HCT116 (cell line): ENCODE results near the gene HTR3A. TPM values are rescaled to one million over a fixed set of nuclear protein-coding genes. Genes with fewer than 3 reads are reported as not detected.

ENCODE experiments used
- ATAC-seq: fragments of 200-7000 bp; cut with Tn5 transposase; 2 replicates; pipeline ENCODE4 v1.9.1; 2020; ENCODE audit warnings: mild to moderate bottlenecking, moderate library complexity
- BruUV-seq: library from RNA; stranded (reverse); fragments of 400-500 nt; replicated peaks from 2 replicates; lab custom pipeline; 2021; lab: Mats Ljungman, UMichigan
- CTCF ChIA-PET: fragments of 300-600 bp; sonication (Branson Sonifier 250); formaldehyde crosslinking; loops from one replicate; lab custom pipeline; 2021; ENCODE audit warnings: antibody characterized with exemption; lab: Charles Lee
- POLR2A ChIA-PET: fragments of 300-600, 350-600 bp; sonication (Branson Sonifier 250); formaldehyde crosslinking; loops from one replicate; lab custom pipeline; 2021; ENCODE audit warnings: antibody characterized with exemption; lab: Charles Lee
- RAD21 ChIA-PET, 2 experiments: fragments of 300-600 bp; sonication (Branson Sonifier 250); formaldehyde crosslinking; loops; one replicate each; lab custom pipeline; 2023; ENCODE audit warnings: low total read pairs in 2 of 2; ENCODE audit not compliant: uncharacterized antibody in 2 of 2, unreplicated experiment in 2 of 2, low non-redundant PET in 1 of 2; lab: Charles Lee
- DNase-seq: peaks from one replicate; pipeline ENCODE4 v3.0.0-alpha.2; 2010; ENCODE audit warnings: low read depth, low spot score
- H2AFZ ChIP-seq: fragments of 200-600 bp; shearing (Covaris generic), sonication (generic); 2 replicates; pipeline ENCODE4 v1.6.1; 2017; ENCODE audit warnings: low read depth, mixed run types, mixed read lengths, antibody characterized with exemption, low read length; ENCODE audit not compliant: poor library complexity, severe bottlenecking
- H3K27ac ChIP-seq: 2 replicates; pipeline ENCODE4 v1.5.1; 2012; ENCODE audit warnings: low read depth, low read length
- H3K27me3 ChIP-seq: fragments of 200-600 bp; sonication (generic); 2 replicates; pipeline ENCODE4 v1.6.1; 2016; ENCODE audit warnings: mixed run types, low read length, mixed read lengths; ENCODE audit not compliant: insufficient read depth
- H3K36me3 ChIP-seq, 2 experiments: fragments of 200-500 bp in 1 of 2; fragments of 200-600 bp in 1 of 2; sonication (Bioruptor generic) in 1 of 2; sonication (generic) in 1 of 2; 2 replicates each; pipeline versions ENCODE4 v1.5.1 to v1.6.1; 2014 to 2016; ENCODE audit warnings: low read length in 2 of 2, inconsistent platforms in 1 of 2, mixed read lengths in 1 of 2, mixed run types in 1 of 2; ENCODE audit not compliant: insufficient read depth in 2 of 2, control insufficient read depth in 1 of 2
- H3K4me1 ChIP-seq, 2 experiments: fragments of 200-600 bp in 1 of 2; sonication (generic) in 1 of 2; 2 replicates each; pipeline versions ENCODE4 v1.5.1 to v1.6.1; 2012 to 2017; ENCODE audit warnings: low read length in 2 of 2, inconsistent platforms in 1 of 2, mild to moderate bottlenecking in 1 of 2, mixed read lengths in 1 of 2, mixed run types in 1 of 2, moderate library complexity in 1 of 2; ENCODE audit not compliant: insufficient read depth in 2 of 2, control insufficient read depth in 1 of 2
- H3K4me2 ChIP-seq: fragments of 200-600 bp; sonication (generic); 2 replicates; pipeline ENCODE4 v1.6.1; 2017; ENCODE audit warnings: mixed run types, low read length, mixed read lengths
- H3K4me3 ChIP-seq, 2 experiments: fragments of 200-600 bp in 1 of 2; sonication (generic) in 1 of 2; replicated peaks in 1 of 2; 2 replicates each; pipeline ENCODE4 v1.5.1; 2011 to 2016; ENCODE audit warnings: low read length in 2 of 2, control low read depth in 1 of 2, low read depth in 1 of 2, mild to moderate bottlenecking in 1 of 2, mixed read lengths in 1 of 2, mixed run types in 1 of 2
- H3K79me2 ChIP-seq: fragments of 200-600 bp; sonication (generic); 2 replicates; pipeline ENCODE4 v1.6.1; 2017; ENCODE audit warnings: mild to moderate bottlenecking, mixed run types, low read length, moderate library complexity, mixed read lengths; ENCODE audit not compliant: insufficient read depth
- H3K9ac ChIP-seq: fragments of 200-600 bp; sonication (generic); 2 replicates; pipeline ENCODE4 v1.6.1; 2016; ENCODE audit warnings: low read length, mixed read lengths
- H3K9me2 ChIP-seq: fragments of 200-600 bp; sonication (generic), shearing (Covaris generic); 2 replicates; pipeline ENCODE4 v1.6.1; 2017; ENCODE audit warnings: mixed run types, mild to moderate bottlenecking, moderate library complexity; ENCODE audit not compliant: insufficient read depth
- H3K9me3 ChIP-seq, 2 experiments: fragments of 200-500 bp in 1 of 2; fragments of 200-600 bp in 1 of 2; sonication (Bioruptor generic) in 1 of 2; sonication (generic) in 1 of 2; 2 replicates each; pipeline ENCODE4 v1.6.1; 2014 to 2017; ENCODE audit warnings: low read length in 2 of 2, mixed read lengths in 2 of 2, inconsistent platforms in 1 of 2, low read depth in 1 of 2, mild to moderate bottlenecking in 1 of 2, mixed run types in 1 of 2, moderate library complexity in 1 of 2; ENCODE audit not compliant: control insufficient read depth in 1 of 2, insufficient read depth in 1 of 2
- H4K20me1 ChIP-seq: fragments of 200-600 bp; sonication (generic), shearing (Covaris generic); 2 replicates; pipeline ENCODE4 v1.6.1; 2017; ENCODE audit warnings: mixed run types, mild to moderate bottlenecking, moderate library complexity; ENCODE audit not compliant: insufficient read depth
- CEBPB ChIP-seq: IDR thresholded peaks from 2 replicates; pipeline ENCODE4 v1.6.1; 2012; ENCODE audit warnings: low read depth
- EGR1 ChIP-seq: IDR thresholded peaks from 2 replicates; pipeline ENCODE4 v1.6.1; 2012; ENCODE audit warnings: low read depth
- EZH2 ChIP-seq: fragments of 200-600 bp; sonication (generic); IDR thresholded peaks from 2 replicates; pipeline ENCODE4 v1.6.1; 2017; ENCODE audit warnings: antibody characterized with exemption, mixed run types
- EZH2phosphoT487 ChIP-seq: fragments of 200-600 bp; IDR thresholded peaks from 2 replicates; pipeline ENCODE4 v1.6.1; 2018; ENCODE audit warnings: antibody characterized with exemption, borderline replicate concordance
- FOSL1 ChIP-seq: IDR thresholded peaks from 2 replicates; pipeline ENCODE4 v1.6.1; 2012; ENCODE audit warnings: low read depth
- JUND ChIP-seq: IDR thresholded peaks from 2 replicates; pipeline ENCODE4 v1.6.1; 2012
- POLR2A ChIP-seq: IDR thresholded peaks from 2 replicates; pipeline ENCODE4 v1.7.0; 2011; ENCODE audit warnings: borderline replicate concordance; ENCODE audit not compliant: insufficient read depth, insufficient read length; ENCODE audit errors: extremely low read depth
- RAD21 ChIP-seq: IDR thresholded peaks from 2 replicates; pipeline ENCODE4 v1.6.1; 2012; ENCODE audit warnings: low read depth, mild to moderate bottlenecking
- SP1 ChIP-seq: IDR thresholded peaks from 2 replicates; pipeline ENCODE4 v1.6.1; 2012; ENCODE audit warnings: low read depth
- SRF ChIP-seq: IDR thresholded peaks from 2 replicates; pipeline ENCODE4 v1.6.1; 2012; ENCODE audit warnings: low read depth
- ZFX ChIP-seq: fragments of 450-650 bp; IDR thresholded peaks from 2 replicates; pipeline ENCODE4 v1.6.1; 2017
- ZNF274 ChIP-seq: fragments of 200-500 bp; sonication (Bioruptor generic); IDR thresholded peaks from 2 replicates; pipeline ENCODE4 v1.6.1; 2014; ENCODE audit warnings: mild to moderate bottlenecking, low read depth, low read length, inconsistent platforms
- intact Hi-C: fragments of 100-400 bp; cut with micrococcal nuclease; formaldehyde crosslinking; loops from 2 replicates; pipeline ENCODE4 v1.10.0; 2022
- total RNA-seq: library from RNA; stranded (reverse); gene quantifications from one replicate; pipeline ENCODE4 v1.2.1, GENCODE V29; 2021; ENCODE audit not compliant: unreplicated experiment
- TF ChIP-seq, protein P1 (sequence below): IDR thresholded peaks from 2 replicates; pipeline ENCODE4 v1.6.1; 2012
- TF ChIP-seq, protein P2 (sequence below): IDR thresholded peaks from 2 replicates; pipeline ENCODE4 v1.6.1; 2011; ENCODE audit warnings: mild to moderate bottlenecking, low read length, moderate library complexity; ENCODE audit not compliant: insufficient replicate concordance; ENCODE audit errors: extremely low read depth
- TF ChIP-seq, protein P3 (sequence below): IDR thresholded peaks from 2 replicates; pipeline ENCODE4 v1.6.1; 2012
- TF ChIP-seq, protein P4 (sequence below): IDR thresholded peaks from 2 replicates; pipeline ENCODE4 v1.6.1; 2012; ENCODE audit warnings: low read depth

Gene HTR3A
- total RNA-seq, 1 experiment from 2014 or later: 0.12 TPM

DNA sequence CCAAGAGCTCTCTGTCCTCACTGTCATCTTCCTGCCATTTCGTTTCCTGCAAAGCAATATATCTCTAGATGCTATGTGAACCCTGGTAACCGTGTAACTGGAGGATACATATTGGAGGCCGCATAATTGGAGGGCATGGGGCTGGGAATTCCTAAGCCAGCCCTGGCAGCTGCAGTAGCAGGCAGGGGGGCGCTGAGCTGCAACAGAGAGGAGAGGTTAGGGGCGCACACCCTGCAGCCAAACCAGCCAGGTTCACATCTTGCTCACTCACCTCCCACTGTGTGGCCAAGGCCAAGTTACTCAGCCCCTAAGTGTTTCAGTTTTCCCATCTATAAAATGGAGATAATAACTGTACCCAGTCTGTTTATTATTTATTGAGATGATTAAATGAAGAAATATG lies 44.7 kb downstream of the HTR3A start:
- ChIA-PET POLR2A (no interaction called here), RAD21 (no interaction called here), CTCF (interaction anchor here (0.7 kb wide), 1 partner anchor 243 kb away, joined by 3 read pairs; no protein-coding TSS in a partner anchor)
- DNase-seq (no peak), ATAC-seq (no peak)
- Histone ChIP-seq H3K36me3 (no peaks in the 10 kb centered on the region), H3K4me2 (no peak overlapping the region), H4K20me1 (no peaks in the 10 kb centered on the region), H3K27ac (no peak overlapping the region), H3K4me1 (no peaks in the 10 kb centered on the region), H3K4me3 (no peak overlapping the region), H3K9ac (no peak overlapping the region), H3K27me3 (0 out of 2 replicates have a peak, but pooled peaks cover 2% of the 10 kb centered on the region), H3K9me3 (no peaks in the 10 kb centered on the region), H3K79me2 (no peaks in the 10 kb centered on the region), H3K9me2 (no peaks in the 10 kb centered on the region), H2AFZ (no peak overlapping the region)
- no peak for TF ChIP-seq RAD21
- no peak for TF ChIP-seq ZFX
- TF ChIP-seq EGR1: no peak
- TF ChIP-seq ZNF274: no peak
- BruUV-seq: no TSS peak
- intact Hi-C loops: no loop called here

DNA sequence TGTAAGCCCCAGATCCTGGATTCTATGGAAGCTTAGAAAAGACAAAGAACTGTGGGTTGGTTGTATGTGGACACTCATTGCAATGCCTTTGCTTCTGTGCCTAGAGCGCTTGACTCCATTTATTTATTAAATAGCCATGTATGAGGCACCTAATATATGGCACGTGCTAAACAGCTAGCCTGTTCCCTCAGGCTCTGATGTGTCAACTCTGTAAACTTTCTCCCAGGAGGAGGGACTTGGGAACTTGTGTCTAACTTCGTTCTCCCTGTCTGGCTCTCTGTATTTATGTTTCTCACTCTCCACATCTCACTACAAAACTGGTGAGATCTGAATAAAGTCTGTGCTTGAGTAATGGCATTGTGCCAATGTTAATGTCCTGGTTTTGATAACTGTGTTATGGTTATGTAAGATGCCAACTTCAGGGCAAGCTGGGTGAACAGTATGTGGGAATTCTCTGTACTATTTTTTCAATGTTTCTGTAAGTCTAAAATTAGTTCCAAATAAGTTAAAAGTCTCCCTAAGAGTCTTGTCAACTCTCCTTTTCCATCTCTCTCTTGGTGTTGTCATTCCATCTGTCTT lies 50.5 kb downstream of the HTR3A start:
- Histone ChIP-seq H3K4me1 (no peaks in the 10 kb centered on the region), H3K36me3 (no peaks in the 10 kb centered on the region), H3K9me3 (no peaks in the 10 kb centered on the region), H3K9me2 (no peaks in the 10 kb centered on the region), H3K79me2 (no peaks in the 10 kb centered on the region), H4K20me1 (no peaks in the 10 kb centered on the region), H3K27me3 (peaks cover 37% of the 10 kb centered on the region), H3K27ac (no peak overlapping the region), H3K9ac (no peak overlapping the region), H3K4me3 (no peak overlapping the region), H2AFZ (no peak overlapping the region), H3K4me2 (no peak overlapping the region)
- no TSS peak for BruUV-seq
- intact Hi-C loops: no loop called here
- RAD21 ChIA-PET: no interaction called here
- POLR2A ChIA-PET: no interaction called here
- no peak for ATAC-seq
- CTCF ChIA-PET: interaction anchor here (1.1 kb wide), 1 partner anchor 236 kb away, joined by 3 read pairs; no protein-coding TSS in a partner anchor
- DNase-seq: no peak
- TF ChIP-seq EZH2phosphoT487: no peak
- TF ChIP-seq, protein P1, sequence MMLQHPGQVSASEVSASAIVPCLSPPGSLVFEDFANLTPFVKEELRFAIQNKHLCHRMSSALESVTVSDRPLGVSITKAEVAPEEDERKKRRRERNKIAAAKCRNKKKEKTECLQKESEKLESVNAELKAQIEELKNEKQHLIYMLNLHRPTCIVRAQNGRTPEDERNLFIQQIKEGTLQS: no peak
- no peak for TF ChIP-seq CEBPB
- TF ChIP-seq, protein P2, sequence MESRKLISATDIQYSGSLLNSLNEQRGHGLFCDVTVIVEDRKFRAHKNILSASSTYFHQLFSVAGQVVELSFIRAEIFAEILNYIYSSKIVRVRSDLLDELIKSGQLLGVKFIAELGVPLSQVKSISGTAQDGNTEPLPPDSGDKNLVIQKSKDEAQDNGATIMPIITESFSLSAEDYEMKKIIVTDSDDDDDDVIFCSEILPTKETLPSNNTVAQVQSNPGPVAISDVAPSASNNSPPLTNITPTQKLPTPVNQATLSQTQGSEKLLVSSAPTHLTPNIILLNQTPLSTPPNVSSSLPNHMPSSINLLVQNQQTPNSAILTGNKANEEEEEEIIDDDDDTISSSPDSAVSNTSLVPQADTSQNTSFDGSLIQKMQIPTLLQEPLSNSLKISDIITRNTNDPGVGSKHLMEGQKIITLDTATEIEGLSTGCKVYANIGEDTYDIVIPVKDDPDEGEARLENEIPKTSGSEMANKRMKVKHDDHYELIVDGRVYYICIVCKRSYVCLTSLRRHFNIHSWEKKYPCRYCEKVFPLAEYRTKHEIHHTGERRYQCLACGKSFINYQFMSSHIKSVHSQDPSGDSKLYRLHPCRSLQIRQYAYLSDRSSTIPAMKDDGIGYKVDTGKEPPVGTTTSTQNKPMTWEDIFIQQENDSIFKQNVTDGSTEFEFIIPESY: no peak
- TF ChIP-seq EZH2: no peak
- TF ChIP-seq FOSL1: no peak
- TF ChIP-seq RAD21: no peak
- TF ChIP-seq, protein P3, sequence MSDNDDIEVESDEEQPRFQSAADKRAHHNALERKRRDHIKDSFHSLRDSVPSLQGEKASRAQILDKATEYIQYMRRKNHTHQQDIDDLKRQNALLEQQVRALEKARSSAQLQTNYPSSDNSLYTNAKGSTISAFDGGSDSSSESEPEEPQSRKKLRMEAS: no peak
- TF ChIP-seq, protein P4, sequence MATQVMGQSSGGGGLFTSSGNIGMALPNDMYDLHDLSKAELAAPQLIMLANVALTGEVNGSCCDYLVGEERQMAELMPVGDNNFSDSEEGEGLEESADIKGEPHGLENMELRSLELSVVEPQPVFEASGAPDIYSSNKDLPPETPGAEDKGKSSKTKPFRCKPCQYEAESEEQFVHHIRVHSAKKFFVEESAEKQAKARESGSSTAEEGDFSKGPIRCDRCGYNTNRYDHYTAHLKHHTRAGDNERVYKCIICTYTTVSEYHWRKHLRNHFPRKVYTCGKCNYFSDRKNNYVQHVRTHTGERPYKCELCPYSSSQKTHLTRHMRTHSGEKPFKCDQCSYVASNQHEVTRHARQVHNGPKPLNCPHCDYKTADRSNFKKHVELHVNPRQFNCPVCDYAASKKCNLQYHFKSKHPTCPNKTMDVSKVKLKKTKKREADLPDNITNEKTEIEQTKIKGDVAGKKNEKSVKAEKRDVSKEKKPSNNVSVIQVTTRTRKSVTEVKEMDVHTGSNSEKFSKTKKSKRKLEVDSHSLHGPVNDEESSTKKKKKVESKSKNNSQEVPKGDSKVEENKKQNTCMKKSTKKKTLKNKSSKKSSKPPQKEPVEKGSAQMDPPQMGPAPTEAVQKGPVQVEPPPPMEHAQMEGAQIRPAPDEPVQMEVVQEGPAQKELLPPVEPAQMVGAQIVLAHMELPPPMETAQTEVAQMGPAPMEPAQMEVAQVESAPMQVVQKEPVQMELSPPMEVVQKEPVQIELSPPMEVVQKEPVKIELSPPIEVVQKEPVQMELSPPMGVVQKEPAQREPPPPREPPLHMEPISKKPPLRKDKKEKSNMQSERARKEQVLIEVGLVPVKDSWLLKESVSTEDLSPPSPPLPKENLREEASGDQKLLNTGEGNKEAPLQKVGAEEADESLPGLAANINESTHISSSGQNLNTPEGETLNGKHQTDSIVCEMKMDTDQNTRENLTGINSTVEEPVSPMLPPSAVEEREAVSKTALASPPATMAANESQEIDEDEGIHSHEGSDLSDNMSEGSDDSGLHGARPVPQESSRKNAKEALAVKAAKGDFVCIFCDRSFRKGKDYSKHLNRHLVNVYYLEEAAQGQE: no peak
- TF ChIP-seq SP1: no peak
- no peak for TF ChIP-seq EGR1
- no peak for TF ChIP-seq POLR2A
- TF ChIP-seq SRF: no peak
- no peak for TF ChIP-seq JUND
- no peak for TF ChIP-seq ZFX
